HEK293T (cell line): ENCODE measurements around the gene SEMA6A.

Experiments
- ARNT ChIP-seq: fragments of 450-650 bp; IDR thresholded peaks from 2 replicates; pipeline ENCODE4 v1.6.1; 2017; ENCODE audit warnings: mild to moderate bottlenecking
- BHLHE40 ChIP-seq: fragments of 450-650 bp; IDR thresholded peaks from 2 replicates; pipeline ENCODE4 v1.6.1; 2016; ENCODE audit warnings: mild to moderate bottlenecking, moderate library complexity, borderline replicate concordance
- ELF4 ChIP-seq: fragments of 450-650 bp; IDR thresholded peaks from 2 replicates; pipeline ENCODE4 v1.6.1; 2017; ENCODE audit warnings: antibody characterized with exemption
- FOXA1 ChIP-seq: fragments of 450-650 bp; IDR thresholded peaks from 2 replicates; pipeline ENCODE4 v1.6.1; 2016; ENCODE audit warnings: mild to moderate bottlenecking
- FOXK2 ChIP-seq: fragments of 450-650 bp; IDR thresholded peaks from 2 replicates; pipeline ENCODE4 v1.6.1; 2016; ENCODE audit warnings: mild to moderate bottlenecking
- FOXM1 ChIP-seq: fragments of 450-650 bp; IDR thresholded peaks from 2 replicates; pipeline ENCODE4 v1.6.1; 2017; ENCODE audit warnings: mild to moderate bottlenecking, borderline replicate concordance
- HDGF ChIP-seq: fragments of 450-650 bp; IDR thresholded peaks from 2 replicates; pipeline ENCODE4 v1.6.1; 2017; ENCODE audit warnings: antibody characterized with exemption, borderline replicate concordance
- PKNOX1 ChIP-seq: fragments of 450-650 bp; IDR thresholded peaks from 2 replicates; pipeline ENCODE4 v1.6.1; 2016
- SP1 ChIP-seq: fragments of 450-650 bp; IDR thresholded peaks from 2 replicates; pipeline ENCODE4 v1.6.1; 2017
- SUZ12 ChIP-seq: fragments of 450-650 bp; IDR thresholded peaks from 2 replicates; pipeline ENCODE4 v1.6.1; 2016; ENCODE audit warnings: mild to moderate bottlenecking
- TARDBP ChIP-seq: fragments of 450-650 bp; IDR thresholded peaks from 2 replicates; pipeline ENCODE4 v1.6.1; 2016

DNA sequence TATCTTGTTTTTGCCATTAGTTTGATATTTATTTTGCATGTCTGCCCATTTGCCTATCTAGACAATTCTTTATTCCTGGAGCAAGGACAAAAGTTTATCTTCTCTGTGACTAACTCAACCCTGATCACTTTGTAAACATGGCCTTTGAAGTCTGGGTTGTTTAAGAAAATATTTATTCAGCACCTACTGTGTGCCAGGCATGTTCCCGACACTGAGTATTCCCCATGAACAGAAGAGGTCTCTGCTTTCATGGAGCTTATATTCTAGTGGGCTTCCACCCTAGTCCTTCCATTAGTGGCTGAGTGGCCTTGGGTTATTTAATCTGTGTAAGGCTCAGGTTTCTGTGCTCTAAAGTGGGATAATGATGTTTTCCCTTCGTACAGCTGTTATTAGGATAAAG is 49.7 kb downstream of the SEMA6A start:
- TF ChIP-seq FOXA1: no peak
- TF ChIP-seq BHLHE40: no peak
- TF ChIP-seq ARNT: no peak
- no peak for TF ChIP-seq TARDBP
- TF ChIP-seq SP1: no peak
- no peak for TF ChIP-seq FOXM1
- TF ChIP-seq FOXK2: no peak
- TF ChIP-seq SUZ12: no peak
- no peak for TF ChIP-seq PKNOX1
- TF ChIP-seq HDGF: no peak
- TF ChIP-seq ELF4: no peak
